SU-DHL-6 (cell line): ENCODE results near the gene ABCF1.

Source experiments
- H2AFZ ChIP-seq: fragments of 200-600 bp; sonication (generic); 2 replicates; pipeline ENCODE4 v1.6.1; 2014; ENCODE audit warnings: low read depth, mild to moderate bottlenecking, moderate library complexity, mixed read lengths, antibody characterized with exemption, low read length; ENCODE audit not compliant: severe bottlenecking
- H3F3A ChIP-seq: fragments of 200-600 bp; shearing (Covaris generic); 2 replicates; pipeline ENCODE4 v1.6.0; 2016; ENCODE audit warnings: antibody characterized with exemption, mild to moderate bottlenecking; ENCODE audit not compliant: insufficient read depth
- H3K27ac ChIP-seq: fragments of 200-600 bp; sonication (generic); 2 replicates; pipeline ENCODE4 v1.5.1; 2016; ENCODE audit warnings: low read depth, mild to moderate bottlenecking, low read length, moderate library complexity, mixed read lengths
- H3K27me3 ChIP-seq: fragments of 200-600 bp; sonication (generic), shearing (Covaris generic); 2 replicates; pipeline ENCODE4 v1.6.0; 2014; ENCODE audit warnings: mild to moderate bottlenecking, low read length
- H3K36me3 ChIP-seq: fragments of 200-600 bp; sonication (generic); 2 replicates; pipeline ENCODE4 v1.6.1; 2014; ENCODE audit warnings: mild to moderate bottlenecking, low read length, mixed read lengths
- H3K4me2 ChIP-seq: fragments of 300-600, 200-600 bp; shearing (Covaris generic), sonication (generic); 2 replicates; pipeline ENCODE4 v1.6.0; 2014; ENCODE audit warnings: low read length, low read depth, mild to moderate bottlenecking; ENCODE audit not compliant: poor library complexity, severe bottlenecking
- H3K4me3 ChIP-seq: fragments of 200-600 bp; sonication (generic); 2 replicates; pipeline ENCODE4 v1.5.1; 2014; ENCODE audit warnings: antibody characterized with exemption, low read length, mild to moderate bottlenecking, mixed read lengths; ENCODE audit not compliant: insufficient read depth, poor library complexity, severe bottlenecking
- H3K79me2 ChIP-seq: fragments of 200-600 bp; sonication (generic); 2 replicates; pipeline ENCODE4 v1.6.1; 2014; ENCODE audit warnings: mild to moderate bottlenecking, low read length, moderate library complexity; ENCODE audit not compliant: insufficient read depth
- H3K9ac ChIP-seq: fragments of 200-600 bp; sonication (generic); 2 replicates; pipeline ENCODE4 v1.7.0; 2014; ENCODE audit warnings: mild to moderate bottlenecking, low read length
- H3K9me2 ChIP-seq: fragments of 200-600 bp; sonication (generic); replicated peaks from 2 replicates; pipeline ENCODE4 v1.6.1; 2014; ENCODE audit warnings: low read length; ENCODE audit not compliant: insufficient read depth
- H3K9me3 ChIP-seq: fragments of 200-600 bp; sonication (generic); 2 replicates; pipeline ENCODE4 v1.6.1; 2014; ENCODE audit warnings: low read length, mixed read lengths; ENCODE audit not compliant: insufficient read depth
- H4K20me1 ChIP-seq: fragments of 200-600 bp; sonication (generic); 2 replicates; pipeline ENCODE4 v1.6.1; 2014; ENCODE audit warnings: low read depth, mild to moderate bottlenecking, antibody characterized with exemption, low read length, moderate library complexity, mixed read lengths
- CTCF ChIP-seq: fragments of 200-600 bp; sonication (generic); IDR thresholded peaks from one replicate; pipeline ENCODE4 v1.5.1; 2017; ENCODE audit warnings: antibody characterized with exemption, mild to moderate bottlenecking, low read length, moderate library complexity; ENCODE audit not compliant: insufficient read depth, poor library complexity, severe bottlenecking
- EZH2phosphoT487 ChIP-seq: fragments of 200-600 bp; sonication (generic), shearing (Covaris generic); conservative IDR thresholded peaks from 2 replicates; pipeline ENCODE4 v1.6.1; 2018; ENCODE audit warnings: mild to moderate bottlenecking, antibody characterized with exemption, low read length, moderate library complexity, mixed read lengths

ABCF1 gene

GRCh38 chr6:30614044-30614842 lies 43.0 kb downstream of the ABCF1 start:
- Histone ChIP-seq H3K27me3 (no peaks in the 10 kb centered on the region), H3K9me3 (no peaks in the 10 kb centered on the region), H2AFZ (no peak overlapping the region), H3K9ac (peak overlapping the region; percentile 93), H3K9me2 (no peaks in the 10 kb centered on the region), H3K36me3 (peaks cover 23% of the 10 kb centered on the region), H4K20me1 (no peaks in the 10 kb centered on the region; the same call in 1 of the 2 replicates), H3K4me2 (peak overlapping the region; percentile 88), H3K4me3 (peak overlapping the region; percentile 51), H3K79me2 (peaks cover 50% of the 10 kb centered on the region), H3F3A (peaks cover 60% of the 10 kb centered on the region), H3K27ac (peak overlapping the region; percentile 91)
- TF ChIP-seq EZH2phosphoT487 (no peak), CTCF (no peak)

GRCh38 chr6:30614843-30615218 lies 43.6 kb downstream of the ABCF1 start:
- Histone ChIP-seq H3K79me2 (peaks cover 56% of the 10 kb centered on the region), H3F3A (peaks cover 60% of the 10 kb centered on the region), H2AFZ (no peak overlapping the region), H3K9ac (peak overlapping the region; percentile 93), H3K36me3 (peaks cover 22% of the 10 kb centered on the region), H3K4me2 (peak overlapping the region; percentile 88), H3K9me3 (no peaks in the 10 kb centered on the region), H4K20me1 (no peaks in the 10 kb centered on the region; the same call in 1 of the 2 replicates), H3K27me3 (no peaks in the 10 kb centered on the region), H3K4me3 (peak overlapping the region; percentile 91), H3K27ac (peak overlapping the region; percentile 91), H3K9me2 (no peaks in the 10 kb centered on the region)
- TF ChIP-seq EZH2phosphoT487 (no peak), CTCF (no peak)

GRCh38 chr6:30615219-30615957 lies 44.1 kb downstream of the ABCF1 start:
- no peak overlapping the region for H2AFZ ChIP-seq
- no peaks in the 10 kb centered on the region for H3K27me3 ChIP-seq
- H3K27ac ChIP-seq = peak overlapping the region; percentile 91
- peaks cover 56% of the 10 kb centered on the region for H3K79me2 ChIP-seq
- no peaks in the 10 kb centered on the region; the same call in 1 of the 2 replicates for H4K20me1 ChIP-seq
- peaks cover 57% of the 10 kb centered on the region for H3F3A ChIP-seq
- H3K4me2 ChIP-seq = peak overlapping the region; percentile 88
- H3K9me2 ChIP-seq = no peaks in the 10 kb centered on the region
- peaks cover 21% of the 10 kb centered on the region for H3K36me3 ChIP-seq
- no peak for TF ChIP-seq EZH2phosphoT487
- no peak for TF ChIP-seq CTCF
- peak overlapping the region; percentile 91 for H3K4me3 ChIP-seq
- no peaks in the 10 kb centered on the region for H3K9me3 ChIP-seq
- peak overlapping the region; percentile 93 for H3K9ac ChIP-seq
